OCI-LY7 (cell line): ENCODE data around the gene ISYNA1.

ENCODE experiments used
- CTCF ChIP-seq: fragments of 200-600 bp; sonication (generic); conservative IDR thresholded peaks from 2 replicates; pipeline ENCODE4 v1.5.1; 2014; ENCODE audit warnings: mild to moderate bottlenecking, antibody characterized with exemption, low read length, moderate library complexity, mixed read lengths
- EZH2phosphoT487 ChIP-seq: fragments of 200-600 bp; sonication (generic); IDR thresholded peaks from 2 replicates; pipeline ENCODE4 v1.6.1; 2018; ENCODE audit warnings: low read depth, borderline replicate concordance, mild to moderate bottlenecking, mixed run types, antibody characterized with exemption, low read length, moderate library complexity, mixed read lengths

GRCh38 chr19:18477974-18478373 lies 40.0 kb upstream of the ISYNA1 start:
- no peak for TF ChIP-seq CTCF
- TF ChIP-seq EZH2phosphoT487: no peak
